AG04449 (cell line): ENCODE measurements around the gene LACRT.

Experiments
- CTCF ChIA-PET: fragments of 350-600 bp; formaldehyde crosslinking; extraction: SDS; loops from one replicate; lab custom pipeline; 2021; ENCODE audit warnings: antibody characterized with exemption; lab: Yijun Ruan, JAX
- POLR2A ChIA-PET: fragments of 400-600, 350-600 bp; formaldehyde crosslinking; extraction: SDS; loops from one replicate; lab custom pipeline; 2020; ENCODE audit warnings: antibody characterized with exemption, inconsistent platforms; lab: Yijun Ruan, JAX
- DNase-seq: peaks from one replicate; pipeline ENCODE4 v3.0.0-alpha.2; 2010; ENCODE audit warnings: low read depth, low spot score
- H3K4me3 ChIP-seq: 2 replicates; pipeline ENCODE4 v1.5.1; 2011; ENCODE audit warnings: low read depth, mild to moderate bottlenecking, control low read depth, low read length
- CTCF ChIP-seq: IDR thresholded peaks from one replicate; pipeline ENCODE4 v1.5.1; 2011; ENCODE audit warnings: mild to moderate bottlenecking, moderate library complexity, low read length, control low read depth, inconsistent platforms; ENCODE audit not compliant: insufficient read depth; ENCODE audit errors: missing control alignments

Gene LACRT

GRCh38 chr12:54592316-54592715 is 42.4 kb downstream of the LACRT start:
- ChIA-PET CTCF (interaction anchor here (2.0 to 4.7 kb wide), 3 partner anchors 11 to 14 kb away, joined by 9 to 31 read pairs (median 9); no protein-coding TSS in a partner anchor), POLR2A (no interaction called here)
- H3K4me3 ChIP-seq = no peak overlapping the region
- TF ChIP-seq CTCF = no peak
- DNase-seq = no peak

- CTCF ChIA-PET = interaction anchor here (1.3 to 4.7 kb wide), 4 partner anchors 9 to 13 kb away, joined by 3 to 31 read pairs (median 8); no protein-coding TSS in a partner anchor
- TF ChIP-seq CTCF = no peak
- DNase-seq = no peak
- no peak overlapping the region for H3K4me3 ChIP-seq
- POLR2A ChIA-PET = no interaction called here
Observed at GRCh38 chr12:54590978-54591591, 43.6 kb downstream of the LACRT start.

- H3K4me3 ChIP-seq = no peak overlapping the region
- TF ChIP-seq CTCF = no peak
- CTCF ChIA-PET = interaction anchor here (1.3 to 2.0 kb wide), 2 partner anchors 10 to 12 kb away, joined by 3 to 6 read pairs; no protein-coding TSS in a partner anchor
- POLR2A ChIA-PET = no interaction called here
- no peak for DNase-seq
Observed at GRCh38 chr12:54589964-54590363, 44.7 kb downstream of the LACRT start.

- TF ChIP-seq CTCF = no peak
- H3K4me3 ChIP-seq = no peak overlapping the region
- DNase-seq = no peak
- ChIA-PET POLR2A (no interaction called here), CTCF (interaction anchor here (1.7 to 2.8 kb wide), 2 partner anchors 12 to 16 kb away, joined by 6 to 11 read pairs; no protein-coding TSS in a partner anchor)
Observed at GRCh38 chr12:54588890-54589267, 45.8 kb downstream of the LACRT start.

GRCh38 chr12:54588110-54588889 is 46.4 kb downstream of the LACRT start, which contains the start of gene PPP1R1A:
Gene PPP1R1A (minus strand): TSS chr12:54588659. CDS start chr12:54588488, 171 bp downstream.
- no peak within 1 kb of the TSS for H3K4me3 ChIP-seq
- CTCF ChIA-PET = interaction anchor here (1.2 to 2.8 kb wide), 4 partner anchors 8 to 16 kb away, joined by 3 to 15 read pairs (median 8); no protein-coding TSS in a partner anchor
- no peak for TF ChIP-seq CTCF
- DNase-seq = no peak
- POLR2A ChIA-PET = no interaction called here
